Neutrophil (primary cell): ENCODE results near the gene TCF12.

ENCODE experiments used
- H3K27ac ChIP-seq: fragments of 200-600 bp; sonication (generic); 2 replicates; pipeline ENCODE4 v1.5.1; 2016; ENCODE audit warnings: mild to moderate bottlenecking, moderate library complexity
- H3K27me3 ChIP-seq: fragments of 200-600 bp; sonication (generic); 2 replicates; pipeline ENCODE4 v1.6.0; 2016; ENCODE audit warnings: mild to moderate bottlenecking
- H3K36me3 ChIP-seq: fragments of 200-600 bp; sonication (generic); 2 replicates; pipeline ENCODE4 v1.5.1; 2017
- H3K4me1 ChIP-seq, 2 experiments: fragments of 200-600 bp in 1 of 2; sonication (generic) in 1 of 2; 1 replicate in 1 of 2; 2 replicates in 1 of 2; pipeline versions ENCODE4 v1.5.1 to v1.6.1; 2013 to 2016; ENCODE audit warnings: low read depth in 1 of 2, low read length in 1 of 2, mild to moderate bottlenecking in 1 of 2, moderate library complexity in 1 of 2; ENCODE audit not compliant: control insufficient read depth in 1 of 2, insufficient read depth in 1 of 2
- H3K4me3 ChIP-seq, 2 experiments: fragments of 200-600 bp in 1 of 2; sonication (generic) in 1 of 2; 1 replicate in 1 of 2; 2 replicates in 1 of 2; pipeline ENCODE4 v1.5.1; 2013 to 2016; ENCODE audit warnings: low read depth in 1 of 2, low read length in 1 of 2, mild to moderate bottlenecking in 1 of 2, moderate library complexity in 1 of 2
- H3K9me3 ChIP-seq: fragments of 200-600 bp; sonication (generic); 2 replicates; pipeline ENCODE4 v1.5.1; 2016
- CTCF ChIP-seq: fragments of 200-600 bp; sonication (generic); IDR thresholded peaks from 2 replicates; pipeline ENCODE4 v1.5.1; 2016; ENCODE audit warnings: antibody characterized with exemption

The TCF12 gene

GRCh38 chr15:57193161-57193560 is 274.7 kb downstream of the TCF12 start:
- TF ChIP-seq CTCF, result no peak
- Histone ChIP-seq H3K4me1 (no peaks in the 10 kb centered on the region), H3K9me3 (no peaks in the 10 kb centered on the region), H3K27me3 (no peaks in the 10 kb centered on the region), H3K36me3 (peaks cover 3% of the 10 kb centered on the region), H3K27ac (no peak overlapping the region), H3K4me3 (no peak overlapping the region)

- H3K27ac ChIP-seq, result no peak overlapping the region
- H3K4me1 ChIP-seq, result no peaks in the 10 kb centered on the region
- no peaks in the 10 kb centered on the region for H3K27me3 ChIP-seq
- peaks cover 3% of the 10 kb centered on the region for H3K36me3 ChIP-seq
- no peaks in the 10 kb centered on the region for H3K9me3 ChIP-seq
- H3K4me3 ChIP-seq, result no peak overlapping the region
- no peak for TF ChIP-seq CTCF
Measured at GRCh38 chr15:57195326-57195725, 276.9 kb downstream of the TCF12 start.

- no peak overlapping the region for H3K27ac ChIP-seq
- no peaks in the 10 kb centered on the region for H3K4me1 ChIP-seq
- H3K9me3 ChIP-seq, result no peaks in the 10 kb centered on the region
- H3K36me3 ChIP-seq, result peaks cover 3% of the 10 kb centered on the region
- TF ChIP-seq CTCF, result no peak
- no peak overlapping the region for H3K4me3 ChIP-seq
- no peaks in the 10 kb centered on the region for H3K27me3 ChIP-seq
Measured at GRCh38 chr15:57196865-57197264, 278.4 kb downstream of the TCF12 start.

- TF ChIP-seq CTCF, result no peak
- no peak overlapping the region for H3K27ac ChIP-seq
- H3K9me3 ChIP-seq, result no peaks in the 10 kb centered on the region
- no peak overlapping the region for H3K4me3 ChIP-seq
- no peaks in the 10 kb centered on the region for H3K4me1 ChIP-seq
- H3K27me3 ChIP-seq, result no peaks in the 10 kb centered on the region
- H3K36me3 ChIP-seq, result no peaks in the 10 kb centered on the region
Measured at GRCh38 chr15:57198131-57198530, 279.7 kb downstream of the TCF12 start.

GRCh38 chr15:57198654-57199291 is 280.3 kb downstream of the TCF12 start:
- H3K27me3 ChIP-seq, result no peaks in the 10 kb centered on the region
- H3K4me3 ChIP-seq, result no peak overlapping the region
- no peaks in the 10 kb centered on the region for H3K4me1 ChIP-seq
- H3K9me3 ChIP-seq, result no peaks in the 10 kb centered on the region
- H3K36me3 ChIP-seq, result no peaks in the 10 kb centered on the region
- H3K27ac ChIP-seq, result no peak overlapping the region
- no peak for TF ChIP-seq CTCF
